Activated CD8-positive, alpha-beta memory T cell treated with anti-CD3 and anti-CD28 coated beads, Interleukin-2, amount 50 U/mL, for 24 hours (primary cell): ENCODE data around the gene SCFD2.
"Not testable (repeated sequence)": the region's sequence is repeated elsewhere in the genome, so short reads cannot be mapped to it uniquely, and the experiment has no call there.

Experiments
- DNase-seq: peaks from one replicate; pipeline ENCODE4 v3.0.0-alpha.2; 2020; ENCODE audit errors: extremely low read depth

SCFD2 gene

DNA sequence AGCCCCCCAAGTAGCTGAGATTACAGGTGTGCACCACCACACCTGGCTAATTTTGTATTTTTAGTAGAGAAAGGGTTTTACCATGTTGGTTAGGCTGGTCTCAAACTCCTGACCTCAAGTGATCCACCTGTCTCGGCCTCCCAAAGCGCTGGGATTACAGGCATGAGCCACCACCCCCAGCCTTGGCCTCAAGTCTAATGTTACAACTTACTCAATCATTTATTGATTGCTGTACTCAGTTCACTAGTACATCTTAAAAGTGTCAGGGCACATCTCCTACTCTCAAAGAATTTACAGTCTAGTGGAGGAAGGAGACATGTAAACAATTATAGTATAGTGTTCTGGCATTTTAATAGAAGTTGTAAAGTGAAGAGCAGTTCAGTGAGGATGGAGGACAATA is 19.5 kb downstream of the SCFD2 start:
- DNase-seq = not testable (repeated sequence)

DNA sequence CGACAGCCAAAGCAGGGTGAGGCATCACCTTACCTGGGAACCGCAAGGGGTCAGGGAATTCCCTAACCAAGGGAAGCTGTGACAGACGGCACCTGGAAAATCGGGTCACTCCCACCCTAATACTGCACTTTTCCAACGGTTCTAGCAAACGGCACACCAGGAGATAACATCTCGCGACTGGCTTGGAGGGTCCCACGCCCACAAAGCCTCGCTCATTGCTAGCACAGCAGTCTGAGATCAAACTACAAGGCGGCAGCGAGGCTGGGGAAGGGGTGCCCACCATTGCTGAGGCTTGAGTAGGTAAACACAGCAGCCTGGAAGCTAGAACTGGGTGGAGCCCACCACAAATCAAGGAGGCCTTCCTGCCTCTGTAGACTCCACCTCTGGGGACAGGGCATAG is 25.7 kb downstream of the SCFD2 start:
- DNase-seq = not testable (repeated sequence)

DNA sequence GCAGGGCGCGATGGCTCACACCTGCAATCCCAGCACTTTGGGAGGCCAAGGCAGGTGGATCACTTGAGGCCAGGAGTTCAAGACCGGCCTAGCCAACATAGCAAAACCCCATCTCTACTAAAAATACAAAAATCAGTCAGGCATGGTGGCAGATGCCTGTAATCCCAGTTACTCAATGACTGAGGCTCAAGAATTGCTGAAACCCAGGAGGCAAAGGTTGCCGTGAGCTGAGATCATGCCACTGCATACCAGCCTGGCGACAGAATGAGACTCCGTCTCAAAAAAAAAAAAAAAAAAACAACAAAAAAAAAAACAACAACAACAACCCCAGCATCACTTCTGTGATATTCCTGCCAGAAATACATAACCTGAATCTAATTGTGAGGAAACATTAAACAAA is 30.9 kb downstream of the SCFD2 start:
- DNase-seq = not testable (repeated sequence)

DNA sequence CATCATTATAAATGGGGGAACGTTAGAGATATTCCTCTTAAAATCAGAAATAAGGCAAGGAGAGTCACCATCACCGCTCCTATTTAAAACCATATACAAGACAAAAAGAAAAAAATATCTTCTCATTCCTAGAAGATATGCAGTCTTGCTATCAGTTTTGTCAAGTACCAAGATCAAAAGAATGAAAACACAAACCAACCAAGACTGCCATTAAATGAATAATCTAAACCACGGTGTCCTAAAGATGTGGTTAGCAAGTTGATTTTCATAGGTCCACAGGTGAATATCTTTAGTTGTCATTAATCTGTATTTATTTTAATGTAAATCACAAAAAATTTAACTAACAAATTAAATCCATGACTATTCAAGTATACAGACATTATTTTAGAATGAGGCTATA is 39.3 kb downstream of the SCFD2 start:
- no peak for DNase-seq

DNA sequence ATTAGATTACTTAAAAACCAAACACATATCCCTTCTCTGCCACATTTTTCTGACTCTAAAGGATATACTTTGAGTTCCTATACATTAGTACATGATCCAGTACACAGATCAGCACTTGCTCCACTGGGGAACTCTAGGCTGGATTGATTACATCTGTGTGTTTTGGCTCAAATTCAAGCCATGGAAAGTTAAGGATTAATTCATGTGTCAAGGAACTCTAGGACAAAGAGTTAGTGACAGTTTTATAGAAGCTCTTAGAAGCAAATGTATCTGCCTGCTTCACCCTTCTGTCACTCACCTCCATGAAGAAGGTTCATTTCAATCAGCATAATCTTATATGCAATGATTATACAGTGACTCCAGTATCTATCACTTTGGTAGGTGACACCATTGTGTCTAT is 43.2 kb downstream of the SCFD2 start:
- no peak for DNase-seq

DNA sequence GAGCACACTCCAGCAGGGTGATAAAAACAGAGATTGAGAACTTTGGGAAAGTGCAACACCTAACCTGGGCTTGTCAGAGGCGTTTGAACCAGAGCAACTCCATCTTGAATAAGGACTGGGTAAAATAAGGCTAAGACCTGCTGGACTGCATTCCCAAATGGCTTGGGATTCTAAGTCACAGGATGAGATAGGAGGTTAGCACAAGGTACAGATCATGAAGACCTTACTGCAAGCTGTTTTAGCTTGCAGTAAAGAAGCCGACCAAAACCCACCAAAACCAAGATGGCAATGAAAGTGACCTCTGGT is 43.9 kb downstream of the SCFD2 start:
- DNase-seq = no peak

DNA sequence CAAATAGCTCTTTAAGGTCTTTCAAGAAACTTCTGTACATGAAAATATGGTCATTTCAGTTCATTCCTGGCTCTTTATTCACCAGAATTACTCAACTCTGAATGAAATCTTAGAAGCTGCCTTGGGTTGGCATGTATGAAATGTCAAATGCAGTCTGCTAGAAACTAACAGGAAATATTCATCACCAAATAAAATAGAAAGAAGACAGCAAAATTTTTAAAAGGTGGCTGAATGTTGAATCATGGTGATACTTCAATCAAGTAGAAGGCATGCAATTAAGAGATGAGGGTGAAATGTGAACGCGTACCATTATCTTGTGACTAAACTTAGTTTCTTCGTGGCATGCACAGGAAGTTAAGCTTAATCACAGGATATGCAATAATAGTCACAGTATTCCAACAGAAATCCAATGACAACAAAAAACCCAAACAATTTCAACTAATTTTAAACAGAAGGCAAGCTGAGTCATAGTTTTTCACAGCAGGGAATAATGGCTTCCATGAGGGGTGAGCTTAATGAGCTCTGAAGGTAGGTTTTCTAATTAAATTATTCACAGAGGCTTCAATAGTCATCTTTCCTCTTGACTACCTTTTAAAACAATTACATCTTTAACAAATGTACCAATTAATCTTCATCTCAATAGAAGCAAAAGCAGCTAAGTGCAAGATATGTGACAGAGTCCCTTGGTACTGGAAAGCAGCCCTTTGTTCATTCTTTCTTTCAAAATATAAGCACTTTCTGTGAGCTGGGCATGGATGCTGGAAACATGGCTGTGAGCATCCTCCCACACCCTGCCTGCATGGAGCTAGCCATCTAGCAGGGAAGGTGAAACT is 44.5 kb downstream of the SCFD2 start:
- DNase-seq = no peak

DNA sequence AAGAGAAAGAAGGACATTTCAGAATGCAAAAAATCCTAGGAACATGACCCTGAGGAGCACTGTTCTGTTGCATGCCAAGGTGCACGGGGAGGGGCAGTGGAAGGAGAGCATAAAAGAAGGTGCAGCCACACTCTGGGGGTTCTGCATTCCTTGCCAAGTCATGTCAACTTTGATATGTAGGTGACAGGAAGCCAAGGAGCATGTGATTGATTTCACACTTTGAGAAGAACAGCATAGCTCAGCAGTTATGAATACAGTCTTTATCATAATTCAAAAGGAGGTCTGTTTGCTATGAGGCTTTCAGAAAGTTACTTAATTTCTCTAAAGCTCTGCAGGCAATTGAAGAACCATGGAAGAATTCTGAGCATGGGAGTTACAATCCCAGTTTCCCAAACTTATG is 50.6 kb downstream of the SCFD2 start:
- no peak for DNase-seq

DNA sequence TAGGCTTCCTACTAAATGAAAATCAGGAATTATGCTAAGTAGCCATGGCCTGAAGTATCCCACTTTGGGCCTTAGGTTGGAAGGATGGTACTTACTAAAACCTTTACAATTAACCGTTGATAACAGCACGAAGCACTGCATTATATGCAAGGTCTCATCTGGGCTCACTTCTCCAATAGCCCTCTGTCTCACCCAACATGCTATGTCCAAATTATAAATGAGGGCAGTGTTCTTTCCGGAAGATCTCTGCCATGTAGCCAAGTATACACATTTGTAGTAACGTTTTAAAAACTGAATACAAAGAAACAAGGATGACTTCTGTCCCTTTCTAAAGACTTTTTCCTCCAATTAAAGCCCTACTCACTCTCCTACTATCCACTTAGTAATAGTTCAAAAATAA is 51.6 kb downstream of the SCFD2 start:
- DNase-seq = no peak

DNA sequence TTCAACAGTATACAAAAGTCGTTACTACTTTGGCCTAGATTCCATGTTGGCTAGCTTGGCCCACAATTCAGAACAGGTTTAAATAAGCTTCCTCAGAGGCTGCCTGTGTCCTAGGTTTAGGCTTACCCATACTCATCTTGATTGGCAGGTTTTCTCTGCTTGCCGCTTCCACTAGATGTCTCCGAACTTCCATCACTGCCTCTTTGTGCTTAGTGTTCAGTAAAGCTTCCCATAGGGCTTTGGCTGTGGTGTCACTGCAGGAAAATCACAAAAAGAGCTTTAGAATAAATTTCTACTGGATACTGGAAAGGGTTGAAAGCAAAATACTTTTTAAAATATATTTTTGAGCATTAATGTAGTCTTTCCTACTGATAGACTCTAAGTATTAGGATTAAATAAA is 52.4 kb downstream of the SCFD2 start:
- DNase-seq = no peak

DNA sequence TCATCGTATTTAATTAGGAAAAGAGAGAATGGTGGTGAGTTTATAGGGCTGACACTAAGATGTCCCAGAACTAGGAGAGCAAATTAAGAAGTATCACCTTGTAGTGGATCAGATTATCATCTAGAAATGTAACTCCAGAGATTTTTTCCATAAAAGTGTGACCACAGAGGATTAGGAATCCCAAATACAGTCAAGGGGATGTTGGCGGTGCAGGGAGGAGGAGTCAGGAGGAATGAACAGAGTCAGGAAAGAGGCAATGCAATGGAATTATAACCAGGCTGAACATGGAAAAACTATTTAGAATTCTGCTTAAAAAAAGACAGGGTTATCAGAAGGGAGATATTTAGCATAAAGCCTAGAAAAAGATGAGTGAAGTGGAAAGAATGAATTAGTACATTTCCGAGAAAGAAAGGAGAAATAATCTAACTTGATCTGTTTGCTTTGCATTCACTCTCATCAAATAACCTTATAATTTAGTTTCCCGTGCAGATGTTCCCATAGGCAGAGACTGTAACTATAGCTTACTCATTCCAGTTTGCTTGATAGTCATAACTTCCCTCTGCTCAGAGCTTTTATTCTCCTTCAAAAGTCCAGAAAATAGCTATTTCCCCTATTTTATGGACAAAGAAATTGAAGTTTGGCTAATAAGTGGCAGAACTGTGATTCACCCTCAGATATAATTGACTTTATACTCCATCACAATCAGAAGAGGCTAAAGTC is 56.4 kb downstream of the SCFD2 start:
- no peak for DNase-seq

DNA sequence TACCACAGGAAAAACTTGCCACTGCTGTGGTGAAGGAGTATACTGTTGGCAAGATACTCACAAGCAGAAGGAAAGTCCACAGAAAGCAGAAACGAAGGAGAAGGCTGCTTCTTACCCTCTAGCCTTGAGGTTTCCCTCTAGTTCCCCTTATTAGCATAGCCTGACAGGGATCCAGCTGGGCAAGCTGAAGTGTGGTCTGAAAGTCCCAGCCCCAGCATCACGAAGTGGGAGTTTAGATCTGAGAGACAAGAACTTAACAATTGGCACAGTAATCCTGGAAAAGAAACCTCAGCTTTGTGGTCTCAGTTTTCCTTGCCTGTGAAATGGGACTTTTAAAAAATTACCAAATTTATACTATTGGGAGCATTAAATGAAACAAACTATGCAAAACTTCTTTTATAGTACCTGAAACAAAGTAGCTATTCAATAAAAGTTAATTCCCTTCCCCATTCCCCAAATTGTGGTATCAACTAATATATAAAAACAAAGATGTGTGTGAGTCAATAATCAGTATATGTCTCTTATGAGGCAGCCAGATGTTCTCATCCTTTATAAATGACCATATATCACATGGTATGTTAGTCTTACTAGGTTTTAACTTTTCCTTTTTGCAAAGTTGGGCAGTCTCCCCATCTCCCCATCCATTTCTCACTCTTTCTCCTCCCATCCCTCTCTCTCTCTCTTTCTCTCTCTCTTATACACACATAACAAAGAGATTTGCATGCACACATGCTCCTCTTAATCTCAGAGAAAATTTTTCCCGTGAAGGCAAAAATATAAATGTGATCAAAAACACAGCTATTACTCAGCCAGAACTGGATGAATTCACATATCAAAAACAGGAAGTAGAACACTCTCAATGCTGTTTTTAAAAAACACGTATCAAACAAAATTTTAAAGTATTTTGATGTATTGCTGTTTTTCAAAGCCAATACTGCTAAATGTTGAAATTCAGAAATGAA is 57.8 kb downstream of the SCFD2 start:
- DNase-seq = no peak

DNA sequence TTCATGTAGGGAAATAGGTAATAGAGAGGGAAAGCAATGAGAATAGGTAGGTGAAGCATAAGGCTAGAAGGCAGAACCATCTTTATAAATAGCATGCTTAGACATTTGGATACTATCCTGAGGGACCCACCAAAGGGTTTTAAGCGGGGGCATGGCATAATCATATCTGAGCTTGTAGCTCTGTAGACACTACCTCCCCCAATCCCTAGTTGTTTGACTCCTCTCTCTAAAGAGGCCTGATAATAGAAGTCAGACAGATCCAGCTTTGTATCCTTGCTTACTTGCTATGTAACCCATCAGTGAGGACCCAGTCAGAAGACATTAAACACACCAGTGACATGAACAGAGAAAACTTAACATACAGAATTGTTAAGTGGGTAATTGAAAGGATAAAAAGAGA is 58.7 kb downstream of the SCFD2 start:
- no peak for DNase-seq

DNA sequence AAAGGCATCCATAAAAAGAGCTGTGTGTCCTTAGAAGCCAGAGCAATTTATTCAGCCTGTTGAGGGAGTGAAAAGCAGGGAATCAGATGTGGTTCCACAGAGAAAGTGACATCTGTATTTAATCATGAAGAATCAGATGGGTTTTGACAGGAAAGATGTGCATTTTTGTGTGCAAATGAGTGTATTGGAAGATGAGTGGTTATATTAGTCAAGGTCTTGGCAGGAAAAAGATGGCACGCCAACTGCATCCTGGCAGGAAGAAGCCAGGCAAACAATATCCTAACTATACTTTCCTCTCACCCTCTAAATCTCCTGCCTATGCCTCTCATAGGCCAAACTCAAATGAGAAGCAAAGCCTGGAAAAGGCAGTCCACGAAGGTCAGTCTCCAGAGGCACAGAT is 59.1 kb downstream of the SCFD2 start:
- no peak for DNase-seq

DNA sequence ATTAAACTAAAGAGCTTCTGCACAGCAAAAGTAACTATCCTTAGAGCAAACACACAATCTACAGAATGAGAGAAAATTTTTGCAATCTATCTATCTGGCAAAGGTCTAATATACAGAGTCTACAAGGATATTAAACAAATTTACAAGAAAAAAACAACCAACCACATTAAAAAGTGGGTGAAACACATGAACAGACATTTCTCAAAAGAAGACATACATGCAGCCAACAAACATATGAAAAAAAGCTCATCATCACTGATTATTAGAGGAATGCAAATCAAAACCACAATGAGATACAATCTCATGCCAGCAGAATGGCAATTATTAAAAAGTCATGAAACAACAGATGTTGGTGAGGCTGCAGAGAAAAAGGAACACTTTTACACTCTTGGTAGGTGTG is 73.7 kb downstream of the SCFD2 start:
- DNase-seq = not testable (repeated sequence)

DNA sequence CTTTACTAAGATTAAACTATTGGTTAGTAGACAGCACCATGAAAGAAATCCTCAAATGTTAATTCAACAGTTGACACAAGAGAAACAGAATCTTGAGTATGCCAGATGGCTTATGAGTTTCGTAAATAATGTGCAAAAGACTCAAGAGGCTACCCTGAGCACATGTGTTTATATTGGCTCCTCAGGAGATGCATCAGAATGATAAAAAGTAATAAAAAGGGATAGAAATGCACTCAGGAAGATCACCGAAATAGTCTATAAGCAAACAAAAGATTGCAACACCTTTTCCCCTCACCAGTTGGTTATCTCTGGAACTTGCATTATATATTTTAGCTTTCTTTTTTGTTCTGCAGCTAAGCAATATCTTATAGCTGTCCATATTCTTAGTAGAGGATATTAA is 84.4 kb downstream of the SCFD2 start:
- DNase-seq = no peak

DNA sequence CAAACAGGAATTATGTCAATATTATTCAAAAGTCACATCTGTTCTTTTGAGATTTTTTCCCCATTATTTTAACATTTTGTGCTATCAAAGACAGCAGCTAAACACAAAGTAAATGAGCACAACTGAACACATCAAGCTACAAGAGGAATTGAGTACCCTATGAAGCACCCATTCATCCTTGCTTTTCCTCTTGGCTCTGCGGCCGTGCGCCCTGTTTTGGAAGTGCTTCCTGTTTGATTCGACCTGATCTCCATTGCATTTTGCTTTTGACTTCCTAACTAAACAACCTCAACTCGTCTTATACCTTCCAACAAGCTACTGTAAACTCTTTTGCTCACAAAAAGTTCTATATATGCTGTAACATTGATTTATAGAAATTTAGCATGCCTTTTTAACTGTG is 85.0 kb downstream of the SCFD2 start:
- no peak for DNase-seq

DNA sequence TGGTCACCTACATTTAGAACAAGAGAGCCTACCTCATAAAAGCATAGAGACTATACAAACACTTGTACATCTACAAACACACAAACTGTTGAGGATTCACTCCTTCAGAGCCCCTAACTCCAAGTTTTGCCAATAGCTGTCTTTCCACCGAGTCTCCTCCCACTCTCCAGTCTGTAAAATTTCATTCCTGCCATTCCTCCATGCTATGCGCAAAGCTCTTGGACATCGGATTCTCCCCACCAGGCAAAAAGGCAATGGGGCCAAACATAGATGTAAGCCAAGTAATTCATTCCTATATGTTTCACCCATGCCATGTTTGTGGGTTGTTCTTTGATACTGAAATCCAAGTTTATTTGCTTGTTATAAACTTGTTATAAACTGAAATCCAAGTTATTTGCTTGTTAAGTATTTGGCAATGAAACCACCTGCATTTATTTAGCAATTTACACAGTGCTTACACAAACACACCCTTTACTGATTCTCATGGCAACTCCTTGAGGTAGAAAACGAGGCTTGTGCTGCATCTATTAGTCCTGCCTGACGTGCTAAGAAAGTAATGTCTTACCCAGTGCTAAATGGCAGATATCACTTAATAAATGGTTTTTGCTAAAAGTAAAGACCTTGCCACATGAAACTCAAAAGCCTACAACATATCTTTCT is 91.1 kb downstream of the SCFD2 start:
- no peak for DNase-seq

DNA sequence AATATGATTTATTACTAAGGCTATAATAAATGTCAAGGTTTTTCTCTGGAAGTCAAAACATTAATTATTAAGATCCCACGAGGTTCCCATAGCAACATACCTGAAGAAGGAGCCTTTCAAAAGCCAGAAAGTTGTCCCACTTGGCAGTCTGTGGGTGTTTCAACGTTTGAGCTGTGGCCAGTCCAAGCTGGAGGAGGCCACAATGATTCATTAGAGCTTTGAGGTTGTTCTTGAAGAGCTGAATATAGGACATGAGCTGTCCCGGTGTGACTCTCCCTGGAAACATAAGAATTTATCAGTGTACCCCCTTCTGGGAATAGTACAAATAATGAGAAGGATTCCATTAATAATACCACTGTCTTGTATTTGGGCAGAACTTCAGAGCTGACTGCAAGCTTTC is 92.1 kb downstream of the SCFD2 start:
- no peak for DNase-seq

DNA sequence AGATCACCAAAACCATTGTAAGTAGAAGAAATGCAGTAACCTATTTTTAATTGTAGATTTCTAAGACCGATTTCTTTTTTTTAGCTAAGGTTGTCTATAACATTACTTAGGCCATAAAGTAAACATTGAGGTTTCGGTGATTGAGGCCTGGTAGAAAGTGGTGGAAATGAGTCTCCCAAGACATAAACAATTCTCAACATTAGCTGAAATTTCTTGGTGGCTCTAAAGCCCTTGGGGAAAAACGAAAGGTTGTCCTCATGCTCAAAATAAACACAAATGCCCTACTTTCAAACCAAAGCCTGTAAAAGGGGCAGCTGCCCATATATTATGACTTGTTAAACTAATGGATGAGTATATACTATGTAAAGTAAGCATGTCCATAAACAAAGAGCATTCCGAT is 98.8 kb downstream of the SCFD2 start:
- DNase-seq = no peak

DNA sequence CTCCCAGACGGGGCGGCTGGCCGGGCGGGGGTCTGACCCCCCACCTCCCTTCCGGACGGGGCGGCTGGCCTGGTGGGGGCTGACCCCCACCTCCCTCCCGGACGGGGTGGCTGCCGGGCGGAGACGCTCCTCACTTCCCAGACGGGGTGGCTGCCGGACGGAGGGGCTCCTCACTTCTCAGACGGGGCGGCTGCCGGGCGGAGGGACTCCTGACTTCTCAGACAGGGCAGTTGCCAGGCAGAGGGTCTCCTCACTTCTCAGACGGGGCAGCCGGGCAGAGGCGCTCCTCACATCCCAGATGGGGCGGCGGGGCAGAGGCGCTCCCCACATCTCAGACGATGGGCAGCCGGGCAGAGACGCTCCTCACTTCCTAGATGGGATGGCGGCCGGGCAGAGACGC is 109.9 kb downstream of the SCFD2 start:
- not testable (repeated sequence) for DNase-seq

DNA sequence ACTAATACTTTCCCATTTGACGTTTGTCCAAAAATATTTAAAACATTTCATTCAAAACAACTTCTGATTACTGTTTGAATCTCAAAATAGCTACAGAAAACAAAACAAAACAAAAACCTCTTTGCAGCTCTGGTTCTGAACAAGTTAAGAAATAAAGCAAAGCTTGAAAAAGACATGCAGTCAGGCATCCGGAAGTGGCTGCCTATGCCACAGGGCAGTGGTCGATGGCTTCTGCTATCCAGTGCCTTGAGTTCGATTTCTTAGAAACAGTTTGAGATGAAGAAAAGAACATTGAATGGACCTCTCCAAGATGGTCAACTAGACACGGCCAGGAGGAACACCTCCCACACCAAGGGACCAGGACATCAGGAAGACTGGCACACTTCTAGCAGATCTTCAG is 125.3 kb downstream of the SCFD2 start:
- DNase-seq = no peak
